Keratinocyte (primary cell): ENCODE measurements around the gene TMBIM6. TPM values are rescaled to one million over a fixed set of nuclear protein-coding genes. Genes with fewer than 3 reads are reported as not detected.

Experiments
- DNase-seq: peaks from one replicate; pipeline ENCODE4 v3.0.0-alpha.2; 2011; ENCODE audit warnings: low read depth, missing footprints, low spot score
- FAIRE-seq: peaks from 2 replicates; lab custom pipeline; 2011; peaks lifted over from hg19 to GRCh38; lab: Jason Lieb, UNC
- H2AFZ ChIP-seq: 2 replicates; pipeline ENCODE4 v1.6.0; 2012; ENCODE audit warnings: low read length, control low read depth, inconsistent platforms; ENCODE audit not compliant: control insufficient read depth
- H3K27ac ChIP-seq: 2 replicates; pipeline ENCODE4 v1.5.1; 2011; ENCODE audit warnings: low read length; ENCODE audit not compliant: control insufficient read depth, insufficient read depth
- H3K27me3 ChIP-seq: 3 replicates; pipeline ENCODE4 v1.6.0; 2011; ENCODE audit warnings: low read length; ENCODE audit not compliant: control insufficient read depth, insufficient read depth; ENCODE audit errors: extremely low read depth
- H3K36me3 ChIP-seq, 2 experiments: 2 replicates in 1 of 2; 3 replicates in 1 of 2; pipeline ENCODE4 v1.5.1; 2011; ENCODE audit warnings: low read length in 2 of 2, mild to moderate bottlenecking in 1 of 2; ENCODE audit not compliant: control insufficient read depth in 2 of 2, insufficient read depth in 2 of 2; ENCODE audit errors: extremely low read depth in 1 of 2
- H3K4me1 ChIP-seq: 3 replicates; pipeline ENCODE4 v1.5.1; 2011; ENCODE audit warnings: low read length; ENCODE audit not compliant: control insufficient read depth, insufficient read depth; ENCODE audit errors: extremely low read depth
- H3K4me2 ChIP-seq: 3 replicates; pipeline ENCODE4 v1.6.0; 2011; ENCODE audit warnings: low read depth, low read length; ENCODE audit not compliant: control insufficient read depth, insufficient read depth; ENCODE audit errors: extremely low read depth
- H3K4me3 ChIP-seq, 3 experiments: fragments of 200-600 bp in 1 of 3; sonication (generic) in 1 of 3; 2 replicates in 2 of 3; 3 replicates in 1 of 3; pipeline ENCODE4 v1.5.1; 2011 to 2016; ENCODE audit warnings: low read length in 3 of 3, mild to moderate bottlenecking in 3 of 3, control low read depth in 2 of 3, inconsistent platforms in 1 of 3, low read depth in 1 of 3, mixed read lengths in 1 of 3, mixed run types in 1 of 3, moderate library complexity in 1 of 3; ENCODE audit not compliant: control insufficient read depth in 2 of 3, insufficient read depth in 2 of 3; ENCODE audit errors: extremely low read depth in 1 of 3
- H3K79me2 ChIP-seq: 2 replicates; pipeline ENCODE4 v1.6.0; 2012; ENCODE audit warnings: low read length; ENCODE audit not compliant: control insufficient read depth, insufficient read depth
- H3K9ac ChIP-seq: 3 replicates; pipeline ENCODE4 v1.6.0; 2011; ENCODE audit warnings: low read length; ENCODE audit not compliant: control insufficient read depth, insufficient read depth; ENCODE audit errors: extremely low read depth
- H3K9me1 ChIP-seq: 3 replicates; pipeline ENCODE4 v1.6.0; 2011; ENCODE audit warnings: low read length; ENCODE audit not compliant: control insufficient read depth, insufficient read depth; ENCODE audit errors: extremely low read depth
- H3K9me3 ChIP-seq: 2 replicates; pipeline ENCODE4 v1.5.1; 2012; ENCODE audit warnings: low read depth, low read length; ENCODE audit not compliant: control insufficient read depth
- H4K20me1 ChIP-seq: 3 replicates; pipeline ENCODE4 v1.6.0; 2011; ENCODE audit warnings: low read length; ENCODE audit not compliant: control insufficient read depth, insufficient read depth; ENCODE audit errors: extremely low read depth
- EZH2 ChIP-seq: IDR thresholded peaks from one replicate; pipeline ENCODE4 v1.6.1; 2012; ENCODE audit warnings: inconsistent platforms, mild to moderate bottlenecking, low read length, moderate library complexity
- dilution Hi-C: fragments of 300-500 bp; cut with MboI; formaldehyde crosslinking; loops from one replicate; pipeline ENCODE4 v1.7.0; 2020; ENCODE audit warnings: low sequenced_read_pairs; ENCODE audit not compliant: extremely low pct_ligation_motif_present
- polyA plus RNA-seq, 5 experiments: library from polyadenylated mRNA; depleted of rRNA in 3 of 5; stranded (reverse) in 3 of 5; stranded (forward) in 1 of 5; unstranded in 1 of 5; fragments of >200 nt; gene quantifications; 1 replicate in 1 of 5; 2 replicates in 3 of 5; 3 replicates in 1 of 5; pipeline versions ENCODE4 v1.2.1 to v1.2.3, GENCODE V29; 2011 to 2012; ENCODE audit warnings: missing spikeins in 2 of 5, low read depth in 1 of 5, low replicate concordance in 1 of 5
- TF ChIP-seq, protein P1 (sequence below), 3 experiments: IDR thresholded peaks in 1 of 3; conservative IDR thresholded peaks in 1 of 3; optimal IDR thresholded peaks in 1 of 3; 2 replicates in 2 of 3; 3 replicates in 1 of 3; pipeline versions ENCODE3 to v1.5.1; 2011; ENCODE audit warnings: low read length in 3 of 3, mild to moderate bottlenecking in 3 of 3, moderate library complexity in 2 of 3, control low read depth in 1 of 3, inconsistent platforms in 1 of 3; ENCODE audit not compliant: insufficient read depth in 2 of 3; ENCODE audit errors: extremely low read depth in 1 of 3

TMBIM6 gene
- polyA plus RNA-seq, 1 donor (not counting 4 experiments of a cell fraction or from before 2014, with no cell fraction given), result 668 TPM

DNA sequence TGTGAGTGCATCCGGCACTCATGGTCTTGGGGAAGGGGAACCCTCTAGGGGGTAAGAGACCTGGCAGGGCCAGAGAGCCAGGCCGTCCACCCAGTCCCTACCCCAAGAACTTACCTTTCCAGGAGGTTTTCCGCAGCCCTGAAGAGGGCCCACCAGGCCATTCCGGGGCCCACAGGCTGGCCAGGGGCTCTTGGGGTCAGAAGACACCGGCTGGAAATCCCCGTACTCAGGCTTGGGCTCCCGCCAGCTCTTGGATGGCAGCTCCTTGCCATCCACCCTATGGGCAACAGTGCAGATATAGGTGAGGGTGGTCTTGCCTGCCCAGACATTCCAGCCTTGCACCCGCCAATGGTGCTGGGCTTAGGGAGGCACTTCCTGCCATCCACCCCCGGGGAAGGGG is 52.3 kb downstream of the TMBIM6 start:
- Histone ChIP-seq H3K4me2 (no peak overlapping the region), H3K79me2 (no peaks in the 10 kb centered on the region), H3K9me1 (no peaks in the 10 kb centered on the region), H3K27ac (no peak overlapping the region), H4K20me1 (no peaks in the 10 kb centered on the region), H3K9me3 (no peaks in the 10 kb centered on the region), H3K4me3 (no peak overlapping the region), H3K36me3 (peaks cover 10 to 38% of the 10 kb centered on the region in 2 experiments), H3K9ac (no peak overlapping the region), H3K27me3 (no peaks in the 10 kb centered on the region), H3K4me1 (no peaks in the 10 kb centered on the region), H2AFZ (no peak overlapping the region)
- no peak for DNase-seq
- no peak for TF ChIP-seq EZH2
- TF ChIP-seq, protein P1, sequence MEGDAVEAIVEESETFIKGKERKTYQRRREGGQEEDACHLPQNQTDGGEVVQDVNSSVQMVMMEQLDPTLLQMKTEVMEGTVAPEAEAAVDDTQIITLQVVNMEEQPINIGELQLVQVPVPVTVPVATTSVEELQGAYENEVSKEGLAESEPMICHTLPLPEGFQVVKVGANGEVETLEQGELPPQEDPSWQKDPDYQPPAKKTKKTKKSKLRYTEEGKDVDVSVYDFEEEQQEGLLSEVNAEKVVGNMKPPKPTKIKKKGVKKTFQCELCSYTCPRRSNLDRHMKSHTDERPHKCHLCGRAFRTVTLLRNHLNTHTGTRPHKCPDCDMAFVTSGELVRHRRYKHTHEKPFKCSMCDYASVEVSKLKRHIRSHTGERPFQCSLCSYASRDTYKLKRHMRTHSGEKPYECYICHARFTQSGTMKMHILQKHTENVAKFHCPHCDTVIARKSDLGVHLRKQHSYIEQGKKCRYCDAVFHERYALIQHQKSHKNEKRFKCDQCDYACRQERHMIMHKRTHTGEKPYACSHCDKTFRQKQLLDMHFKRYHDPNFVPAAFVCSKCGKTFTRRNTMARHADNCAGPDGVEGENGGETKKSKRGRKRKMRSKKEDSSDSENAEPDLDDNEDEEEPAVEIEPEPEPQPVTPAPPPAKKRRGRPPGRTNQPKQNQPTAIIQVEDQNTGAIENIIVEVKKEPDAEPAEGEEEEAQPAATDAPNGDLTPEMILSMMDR (optimal IDR thresholded peaks at IDR 0.05 in 1 of 3, IDR thresholded peaks at IDR 0.05 in 1 of 3, conservative IDR thresholded peaks at IDR 0.05 in 1 of 3; ENCODE audit: extremely low read depth in 1 of 3, insufficient read depth in 2 of 3, low read length in 3 of 3), result no peak
- dilution Hi-C loops, result no loop called here
- FAIRE-seq, result no peak

DNA sequence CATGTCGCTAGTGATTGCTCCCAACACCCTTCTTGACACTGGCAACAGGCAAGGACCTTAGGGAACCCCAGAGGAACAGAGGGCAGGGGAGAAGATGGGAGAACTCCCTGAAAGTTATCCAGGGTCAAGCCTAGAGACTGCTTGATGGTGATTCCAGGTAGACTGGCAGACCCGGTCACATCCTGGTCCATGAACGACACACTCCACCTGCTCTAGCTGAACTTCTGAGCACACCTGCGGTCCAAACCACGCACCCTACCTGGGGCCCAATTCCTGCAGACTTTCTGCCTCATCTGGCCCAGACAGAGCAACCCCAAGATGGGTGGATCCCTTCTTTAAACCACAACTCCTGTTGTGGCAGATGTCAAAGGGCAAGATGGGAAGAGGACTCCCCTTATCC is 52.7 kb downstream of the TMBIM6 start:
- Histone ChIP-seq H3K4me2 (no peak overlapping the region), H3K9ac (no peak overlapping the region), H3K4me3 (no peak overlapping the region), H3K9me3 (no peaks in the 10 kb centered on the region), H3K27me3 (no peaks in the 10 kb centered on the region), H3K27ac (no peak overlapping the region), H3K79me2 (no peaks in the 10 kb centered on the region), H3K36me3 (peaks cover 10 to 42% of the 10 kb centered on the region in 2 experiments), H3K9me1 (no peaks in the 10 kb centered on the region), H2AFZ (no peak overlapping the region), H4K20me1 (no peaks in the 10 kb centered on the region), H3K4me1 (no peaks in the 10 kb centered on the region)
- FAIRE-seq (no peak), DNase-seq (no peak)
- no peak for TF ChIP-seq EZH2
- TF ChIP-seq, protein P1 (optimal IDR thresholded peaks at IDR 0.05 in 1 of 3, IDR thresholded peaks at IDR 0.05 in 1 of 3, conservative IDR thresholded peaks at IDR 0.05 in 1 of 3; ENCODE audit: extremely low read depth in 1 of 3, insufficient read depth in 2 of 3, low read length in 3 of 3), result no peak
- dilution Hi-C loops, result no loop called here
